Measurements from ENCODE around the gene NPIPA7.
"Not testable (repeated sequence)": the region's sequence is repeated elsewhere in the genome, so short reads cannot be mapped to it uniquely, and the experiment has no call there.

The NPIPA7 gene

DNA sequence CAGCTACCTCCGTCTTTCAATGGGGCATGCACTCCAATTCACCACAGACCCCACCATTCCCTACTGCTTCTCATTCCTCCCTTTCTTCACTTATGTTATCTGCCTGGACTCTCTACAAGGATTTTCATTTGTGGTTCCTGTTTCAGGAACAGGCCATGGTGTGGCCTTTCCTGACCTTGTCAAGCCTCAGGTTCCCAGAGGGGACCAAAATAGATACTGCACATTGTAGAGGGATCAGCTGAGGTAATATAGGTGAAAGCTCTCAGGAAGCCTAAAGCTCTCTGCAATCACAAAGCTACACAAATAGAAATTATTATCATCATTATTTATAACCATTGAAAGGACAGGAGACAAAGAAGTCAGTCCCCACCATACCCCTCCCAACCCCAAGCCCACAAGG lies 41.6 kb downstream of the NPIPA7 start:
- DNase-seq = not testable (repeated sequence)

DNA sequence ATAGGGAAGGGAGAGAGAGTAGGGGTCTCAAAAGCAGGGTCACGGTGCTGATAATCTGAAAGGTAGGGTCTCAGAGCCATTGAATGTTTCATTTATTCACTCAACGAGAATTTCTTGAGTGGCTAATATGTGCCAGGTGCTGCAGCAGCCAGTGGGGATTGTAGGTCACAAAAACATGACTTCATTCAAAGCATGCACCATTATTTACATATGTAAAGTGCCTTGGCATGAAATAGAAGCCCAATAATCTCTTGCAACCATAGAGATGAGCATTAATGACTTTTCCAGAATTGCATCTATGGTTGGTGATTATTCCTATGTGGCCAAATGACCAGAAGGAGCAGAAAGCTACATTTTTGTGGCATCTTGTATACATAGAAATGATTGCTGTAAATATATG lies 46.2 kb downstream of the NPIPA7 start:
- DNase-seq = not testable (repeated sequence)

DNA sequence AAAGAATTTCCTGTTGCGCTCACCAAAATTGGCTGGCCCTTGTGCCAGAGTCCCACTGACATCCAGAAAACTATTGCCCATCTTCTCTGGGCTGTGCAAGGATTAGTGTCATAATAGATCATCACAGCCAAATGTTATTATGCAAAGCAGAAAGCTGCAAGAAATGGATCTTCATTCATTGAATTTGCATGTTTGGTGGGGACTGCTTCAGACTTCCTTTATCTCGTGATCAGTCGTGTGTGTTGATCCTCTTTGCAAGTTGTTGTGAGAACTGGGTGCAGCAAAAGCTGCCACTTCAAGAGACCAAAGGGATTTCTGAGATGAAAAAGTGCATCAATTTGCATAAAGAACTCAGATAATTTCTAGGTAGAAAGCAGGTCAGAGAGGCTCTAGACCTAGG lies 52.2 kb downstream of the NPIPA7 start:
- not testable (repeated sequence) for DNase-seq

DNA sequence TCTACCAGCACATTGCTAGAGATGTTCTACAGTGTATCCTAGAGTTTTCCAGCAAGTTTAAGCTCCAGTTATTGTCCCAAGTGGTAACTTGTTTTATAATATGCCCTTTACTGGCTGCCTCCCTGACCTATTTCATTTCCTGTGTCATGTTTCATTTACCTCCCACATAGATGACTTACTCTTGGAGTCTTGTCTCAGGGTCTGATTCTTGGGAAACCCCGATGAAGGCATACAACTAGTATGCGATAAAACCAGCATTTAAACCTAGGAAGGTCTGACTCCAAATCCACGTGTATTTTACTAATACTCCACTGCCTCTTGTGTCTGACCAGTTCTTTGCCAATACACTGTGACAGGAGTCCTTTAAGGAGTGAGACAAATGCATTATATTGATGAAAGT lies 55.8 kb downstream of the NPIPA7 start:
- not testable (repeated sequence) for DNase-seq

DNA sequence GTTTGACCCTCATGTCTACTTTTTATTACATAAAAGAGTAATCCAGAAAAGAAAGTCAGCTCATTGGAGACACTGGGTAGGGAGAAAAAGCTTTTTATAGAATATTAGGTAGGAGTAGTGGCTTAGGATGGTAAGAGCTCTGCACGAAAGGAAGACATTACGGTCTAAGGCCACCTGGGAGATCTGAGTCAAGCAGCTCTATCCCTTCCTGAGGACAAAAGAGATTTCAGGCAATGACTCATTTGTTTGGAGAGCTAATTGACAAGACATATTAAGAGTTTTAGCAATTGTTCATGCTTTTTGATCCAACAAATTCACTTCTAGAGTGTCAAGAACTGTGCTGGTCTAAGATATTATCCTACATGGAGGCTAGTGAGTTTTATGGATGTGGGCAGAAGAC lies 62.5 kb downstream of the NPIPA7 start:
- DNase-seq = not testable (repeated sequence)
